HCT116 (cell line): ENCODE measurements around the gene AP5Z1. TPM values are rescaled to one million over a fixed set of nuclear protein-coding genes. Genes with fewer than 3 reads are reported as not detected.

Experiments
- ATAC-seq: fragments of 200-7000 bp; cut with Tn5 transposase; 2 replicates; pipeline ENCODE4 v1.9.1; 2020; ENCODE audit warnings: mild to moderate bottlenecking, moderate library complexity
- BruUV-seq: library from RNA; stranded (reverse); fragments of 400-500 nt; replicated peaks from 2 replicates; lab custom pipeline; 2021; lab: Mats Ljungman, UMichigan
- CTCF ChIA-PET: fragments of 300-600 bp; sonication (Branson Sonifier 250); formaldehyde crosslinking; loops from one replicate; lab custom pipeline; 2021; ENCODE audit warnings: antibody characterized with exemption; lab: Charles Lee
- POLR2A ChIA-PET: fragments of 300-600, 350-600 bp; sonication (Branson Sonifier 250); formaldehyde crosslinking; loops from one replicate; lab custom pipeline; 2021; ENCODE audit warnings: antibody characterized with exemption; lab: Charles Lee
- RAD21 ChIA-PET, 2 experiments: fragments of 300-600 bp; sonication (Branson Sonifier 250); formaldehyde crosslinking; loops; one replicate each; lab custom pipeline; 2023; ENCODE audit warnings: low total read pairs in 2 of 2; ENCODE audit not compliant: uncharacterized antibody in 2 of 2, unreplicated experiment in 2 of 2, low non-redundant PET in 1 of 2; lab: Charles Lee
- DNase-seq: peaks from one replicate; pipeline ENCODE4 v3.0.0-alpha.2; 2010; ENCODE audit warnings: low read depth, low spot score
- H2AFZ ChIP-seq: fragments of 200-600 bp; shearing (Covaris generic), sonication (generic); 2 replicates; pipeline ENCODE4 v1.6.1; 2017; ENCODE audit warnings: low read depth, mixed run types, mixed read lengths, antibody characterized with exemption, low read length; ENCODE audit not compliant: poor library complexity, severe bottlenecking
- H3K27ac ChIP-seq: 2 replicates; pipeline ENCODE4 v1.5.1; 2012; ENCODE audit warnings: low read depth, low read length
- H3K27me3 ChIP-seq: fragments of 200-600 bp; sonication (generic); 2 replicates; pipeline ENCODE4 v1.6.1; 2016; ENCODE audit warnings: mixed run types, low read length, mixed read lengths; ENCODE audit not compliant: insufficient read depth
- H3K36me3 ChIP-seq, 2 experiments: fragments of 200-500 bp in 1 of 2; fragments of 200-600 bp in 1 of 2; sonication (Bioruptor generic) in 1 of 2; sonication (generic) in 1 of 2; 2 replicates each; pipeline versions ENCODE4 v1.5.1 to v1.6.1; 2014 to 2016; ENCODE audit warnings: low read length in 2 of 2, inconsistent platforms in 1 of 2, mixed read lengths in 1 of 2, mixed run types in 1 of 2; ENCODE audit not compliant: insufficient read depth in 2 of 2, control insufficient read depth in 1 of 2
- H3K4me1 ChIP-seq, 2 experiments: fragments of 200-600 bp in 1 of 2; sonication (generic) in 1 of 2; 2 replicates each; pipeline versions ENCODE4 v1.5.1 to v1.6.1; 2012 to 2017; ENCODE audit warnings: low read length in 2 of 2, inconsistent platforms in 1 of 2, mild to moderate bottlenecking in 1 of 2, mixed read lengths in 1 of 2, mixed run types in 1 of 2, moderate library complexity in 1 of 2; ENCODE audit not compliant: insufficient read depth in 2 of 2, control insufficient read depth in 1 of 2
- H3K4me2 ChIP-seq: fragments of 200-600 bp; sonication (generic); 2 replicates; pipeline ENCODE4 v1.6.1; 2017; ENCODE audit warnings: mixed run types, low read length, mixed read lengths
- H3K4me3 ChIP-seq, 2 experiments: fragments of 200-600 bp in 1 of 2; sonication (generic) in 1 of 2; replicated peaks in 1 of 2; 2 replicates each; pipeline ENCODE4 v1.5.1; 2011 to 2016; ENCODE audit warnings: low read length in 2 of 2, control low read depth in 1 of 2, low read depth in 1 of 2, mild to moderate bottlenecking in 1 of 2, mixed read lengths in 1 of 2, mixed run types in 1 of 2
- H3K79me2 ChIP-seq: fragments of 200-600 bp; sonication (generic); 2 replicates; pipeline ENCODE4 v1.6.1; 2017; ENCODE audit warnings: mild to moderate bottlenecking, mixed run types, low read length, moderate library complexity, mixed read lengths; ENCODE audit not compliant: insufficient read depth
- H3K9ac ChIP-seq: fragments of 200-600 bp; sonication (generic); 2 replicates; pipeline ENCODE4 v1.6.1; 2016; ENCODE audit warnings: low read length, mixed read lengths
- H3K9me2 ChIP-seq: fragments of 200-600 bp; sonication (generic), shearing (Covaris generic); 2 replicates; pipeline ENCODE4 v1.6.1; 2017; ENCODE audit warnings: mixed run types, mild to moderate bottlenecking, moderate library complexity; ENCODE audit not compliant: insufficient read depth
- H3K9me3 ChIP-seq, 2 experiments: fragments of 200-500 bp in 1 of 2; fragments of 200-600 bp in 1 of 2; sonication (Bioruptor generic) in 1 of 2; sonication (generic) in 1 of 2; 2 replicates each; pipeline ENCODE4 v1.6.1; 2014 to 2017; ENCODE audit warnings: low read length in 2 of 2, mixed read lengths in 2 of 2, inconsistent platforms in 1 of 2, low read depth in 1 of 2, mild to moderate bottlenecking in 1 of 2, mixed run types in 1 of 2, moderate library complexity in 1 of 2; ENCODE audit not compliant: control insufficient read depth in 1 of 2, insufficient read depth in 1 of 2
- H4K20me1 ChIP-seq: fragments of 200-600 bp; sonication (generic), shearing (Covaris generic); 2 replicates; pipeline ENCODE4 v1.6.1; 2017; ENCODE audit warnings: mixed run types, mild to moderate bottlenecking, moderate library complexity; ENCODE audit not compliant: insufficient read depth
- EGR1 ChIP-seq: IDR thresholded peaks from 2 replicates; pipeline ENCODE4 v1.6.1; 2012; ENCODE audit warnings: low read depth
- ELF1 ChIP-seq: IDR thresholded peaks from 2 replicates; pipeline ENCODE4 v1.6.1; 2012; ENCODE audit warnings: low read depth, borderline replicate concordance
- FOSL1 ChIP-seq: IDR thresholded peaks from 2 replicates; pipeline ENCODE4 v1.6.1; 2012; ENCODE audit warnings: low read depth
- POLR2A ChIP-seq: IDR thresholded peaks from 2 replicates; pipeline ENCODE4 v1.7.0; 2011; ENCODE audit warnings: borderline replicate concordance; ENCODE audit not compliant: insufficient read depth, insufficient read length; ENCODE audit errors: extremely low read depth
- RAD21 ChIP-seq: IDR thresholded peaks from 2 replicates; pipeline ENCODE4 v1.6.1; 2012; ENCODE audit warnings: low read depth, mild to moderate bottlenecking
- SIN3A ChIP-seq: IDR thresholded peaks from 2 replicates; pipeline ENCODE4 v1.6.1; 2012; ENCODE audit warnings: low read depth
- SRF ChIP-seq: IDR thresholded peaks from 2 replicates; pipeline ENCODE4 v1.6.1; 2012; ENCODE audit warnings: low read depth
- TCF7L2 ChIP-seq: IDR thresholded peaks from 2 replicates; pipeline ENCODE4 v1.7.0; 2011; ENCODE audit warnings: borderline replicate concordance, inconsistent platforms; ENCODE audit not compliant: insufficient read depth, insufficient read length; ENCODE audit errors: extremely low read depth
- intact Hi-C: fragments of 100-400 bp; cut with micrococcal nuclease; formaldehyde crosslinking; loops from 2 replicates; pipeline ENCODE4 v1.10.0; 2022
- total RNA-seq: library from RNA; stranded (reverse); gene quantifications from one replicate; pipeline ENCODE4 v1.2.1, GENCODE V29; 2021; ENCODE audit not compliant: unreplicated experiment
- TF ChIP-seq, protein P1 (sequence below), 3 experiments: fragments of 200-600 bp in 1 of 3; sonication (generic) in 1 of 3; IDR thresholded peaks in 2 of 3; conservative IDR thresholded peaks in 1 of 3; 2 replicates each; pipeline ENCODE4 v1.5.1; 2012 to 2017; ENCODE audit warnings: low read depth in 2 of 3, low read length in 2 of 3, antibody characterized with exemption in 1 of 3, borderline replicate concordance in 1 of 3, control low read depth in 1 of 3, mild to moderate bottlenecking in 1 of 3, mixed read lengths in 1 of 3, mixed run types in 1 of 3, moderate library complexity in 1 of 3; ENCODE audit not compliant: insufficient read depth in 1 of 3
- TF ChIP-seq, protein P2 (sequence below): IDR thresholded peaks from 2 replicates; pipeline ENCODE4 v1.6.1; 2012

Gene AP5Z1
- total RNA-seq, 1 experiment from 2014 or later: 23.2 TPM

DNA sequence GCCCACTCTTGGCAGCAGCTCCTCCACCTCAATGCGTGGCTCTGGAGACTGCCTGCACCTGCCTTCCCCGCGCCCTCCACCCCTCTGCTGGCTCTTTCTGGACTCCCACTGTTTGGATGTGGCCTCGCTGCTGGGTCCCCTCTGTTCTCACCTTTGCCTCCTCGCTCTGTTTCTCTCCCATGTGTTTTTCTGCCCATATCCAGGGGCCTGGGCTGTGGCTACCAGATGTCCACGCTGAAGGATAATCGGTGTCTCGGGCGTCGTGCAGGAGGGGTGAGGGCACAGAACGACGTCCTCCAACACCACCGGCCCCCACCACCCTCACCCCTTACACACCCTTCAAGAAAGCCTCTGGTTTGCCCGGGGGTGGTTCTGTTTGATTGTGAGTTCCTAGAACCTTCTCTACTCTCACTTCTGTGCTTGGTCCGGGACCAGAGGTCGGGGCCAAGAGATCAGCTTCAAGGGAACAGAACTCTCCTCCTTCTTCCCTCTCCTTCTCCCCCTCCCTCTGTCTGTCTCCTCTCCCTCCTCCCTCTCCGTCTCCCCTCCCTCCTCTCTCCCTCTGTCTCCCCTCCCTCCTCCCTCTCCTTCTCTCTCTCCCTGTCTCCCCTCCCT, 31.7 kb downstream of the AP5Z1 start:
- TF ChIP-seq TCF7L2: no peak
- TF ChIP-seq FOSL1: no peak
- no peak for TF ChIP-seq ELF1
- TF ChIP-seq, protein P1, sequence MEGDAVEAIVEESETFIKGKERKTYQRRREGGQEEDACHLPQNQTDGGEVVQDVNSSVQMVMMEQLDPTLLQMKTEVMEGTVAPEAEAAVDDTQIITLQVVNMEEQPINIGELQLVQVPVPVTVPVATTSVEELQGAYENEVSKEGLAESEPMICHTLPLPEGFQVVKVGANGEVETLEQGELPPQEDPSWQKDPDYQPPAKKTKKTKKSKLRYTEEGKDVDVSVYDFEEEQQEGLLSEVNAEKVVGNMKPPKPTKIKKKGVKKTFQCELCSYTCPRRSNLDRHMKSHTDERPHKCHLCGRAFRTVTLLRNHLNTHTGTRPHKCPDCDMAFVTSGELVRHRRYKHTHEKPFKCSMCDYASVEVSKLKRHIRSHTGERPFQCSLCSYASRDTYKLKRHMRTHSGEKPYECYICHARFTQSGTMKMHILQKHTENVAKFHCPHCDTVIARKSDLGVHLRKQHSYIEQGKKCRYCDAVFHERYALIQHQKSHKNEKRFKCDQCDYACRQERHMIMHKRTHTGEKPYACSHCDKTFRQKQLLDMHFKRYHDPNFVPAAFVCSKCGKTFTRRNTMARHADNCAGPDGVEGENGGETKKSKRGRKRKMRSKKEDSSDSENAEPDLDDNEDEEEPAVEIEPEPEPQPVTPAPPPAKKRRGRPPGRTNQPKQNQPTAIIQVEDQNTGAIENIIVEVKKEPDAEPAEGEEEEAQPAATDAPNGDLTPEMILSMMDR (IDR thresholded peaks at IDR 0.05 in 2 of 3, conservative IDR thresholded peaks at IDR 0.05 in 1 of 3; ENCODE audit: borderline replicate concordance in 1 of 3, insufficient read depth in 1 of 3, low read depth in 2 of 3, low read length in 2 of 3): no peak
- TF ChIP-seq RAD21: no peak
- no peak for TF ChIP-seq EGR1
- no peak for TF ChIP-seq SRF
- TF ChIP-seq SIN3A: no peak
- TF ChIP-seq, protein P2, sequence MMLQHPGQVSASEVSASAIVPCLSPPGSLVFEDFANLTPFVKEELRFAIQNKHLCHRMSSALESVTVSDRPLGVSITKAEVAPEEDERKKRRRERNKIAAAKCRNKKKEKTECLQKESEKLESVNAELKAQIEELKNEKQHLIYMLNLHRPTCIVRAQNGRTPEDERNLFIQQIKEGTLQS: no peak
- no peak for TF ChIP-seq POLR2A
- Histone ChIP-seq H3K27ac (no peak overlapping the region), H3K9me3 (no peaks in the 10 kb centered on the region), H3K36me3 (no peaks in the 10 kb centered on the region), H3K9ac (no peak overlapping the region), H4K20me1 (no peaks in the 10 kb centered on the region), H3K9me2 (no peaks in the 10 kb centered on the region), H3K27me3 (no peaks in the 10 kb centered on the region), H3K4me1 (no peaks in the 10 kb centered on the region), H2AFZ (no peak overlapping the region), H3K4me3 (no peak overlapping the region), H3K79me2 (no peaks in the 10 kb centered on the region), H3K4me2 (no peak overlapping the region)
- intact Hi-C loops: no loop called here
- POLR2A ChIA-PET: no interaction called here
- RAD21 ChIA-PET: no interaction called here
- no TSS peak for BruUV-seq
- DNase-seq (no peak), ATAC-seq (no peak)
- CTCF ChIA-PET: no interaction called here
